Cardiac fibroblast (primary cell): ENCODE data around the gene NOL4L.

Source experiments
- DNase-seq, 2 donors: peaks; one replicate each; pipeline versions ENCODE4 v3.0.0 to v3.0.0-alpha.2; 2010; ENCODE audit warnings: low read depth in 2 of 2
- H3K4me3 ChIP-seq, 2 donors: replicated peaks in 1 of 2; 1 replicate in 1 of 2; 2 replicates in 1 of 2; pipeline ENCODE4 v1.5.1; 2011; ENCODE audit warnings: low read depth in 2 of 2, low read length in 2 of 2, mild to moderate bottlenecking in 2 of 2, moderate library complexity in 1 of 2
- TF ChIP-seq, protein P1 (sequence below): IDR thresholded peaks from one replicate; pipeline ENCODE4 v1.5.1; 2011; ENCODE audit warnings: low read depth, mild to moderate bottlenecking, low read length, inconsistent platforms

Gene NOL4L

DNA sequence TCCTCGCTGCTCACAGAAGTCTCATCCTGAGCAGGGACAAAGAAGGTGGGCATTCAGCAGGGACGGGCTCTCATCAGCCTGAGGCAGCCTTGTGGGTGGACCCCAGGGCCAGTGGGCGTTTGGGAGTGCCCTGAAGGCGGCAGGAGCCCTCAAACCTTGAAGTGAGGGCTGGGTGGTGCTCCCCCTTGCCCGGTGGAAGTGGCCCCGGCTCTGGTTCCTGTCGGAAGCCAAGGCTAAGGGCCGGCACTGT lies 110.5 kb downstream of the NOL4L start:
- DNase-seq: no peak
- peak overlapping the region; percentile 25 to 50 for H3K4me3 ChIP-seq
- TF ChIP-seq, protein P1, sequence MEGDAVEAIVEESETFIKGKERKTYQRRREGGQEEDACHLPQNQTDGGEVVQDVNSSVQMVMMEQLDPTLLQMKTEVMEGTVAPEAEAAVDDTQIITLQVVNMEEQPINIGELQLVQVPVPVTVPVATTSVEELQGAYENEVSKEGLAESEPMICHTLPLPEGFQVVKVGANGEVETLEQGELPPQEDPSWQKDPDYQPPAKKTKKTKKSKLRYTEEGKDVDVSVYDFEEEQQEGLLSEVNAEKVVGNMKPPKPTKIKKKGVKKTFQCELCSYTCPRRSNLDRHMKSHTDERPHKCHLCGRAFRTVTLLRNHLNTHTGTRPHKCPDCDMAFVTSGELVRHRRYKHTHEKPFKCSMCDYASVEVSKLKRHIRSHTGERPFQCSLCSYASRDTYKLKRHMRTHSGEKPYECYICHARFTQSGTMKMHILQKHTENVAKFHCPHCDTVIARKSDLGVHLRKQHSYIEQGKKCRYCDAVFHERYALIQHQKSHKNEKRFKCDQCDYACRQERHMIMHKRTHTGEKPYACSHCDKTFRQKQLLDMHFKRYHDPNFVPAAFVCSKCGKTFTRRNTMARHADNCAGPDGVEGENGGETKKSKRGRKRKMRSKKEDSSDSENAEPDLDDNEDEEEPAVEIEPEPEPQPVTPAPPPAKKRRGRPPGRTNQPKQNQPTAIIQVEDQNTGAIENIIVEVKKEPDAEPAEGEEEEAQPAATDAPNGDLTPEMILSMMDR: no peak

DNA sequence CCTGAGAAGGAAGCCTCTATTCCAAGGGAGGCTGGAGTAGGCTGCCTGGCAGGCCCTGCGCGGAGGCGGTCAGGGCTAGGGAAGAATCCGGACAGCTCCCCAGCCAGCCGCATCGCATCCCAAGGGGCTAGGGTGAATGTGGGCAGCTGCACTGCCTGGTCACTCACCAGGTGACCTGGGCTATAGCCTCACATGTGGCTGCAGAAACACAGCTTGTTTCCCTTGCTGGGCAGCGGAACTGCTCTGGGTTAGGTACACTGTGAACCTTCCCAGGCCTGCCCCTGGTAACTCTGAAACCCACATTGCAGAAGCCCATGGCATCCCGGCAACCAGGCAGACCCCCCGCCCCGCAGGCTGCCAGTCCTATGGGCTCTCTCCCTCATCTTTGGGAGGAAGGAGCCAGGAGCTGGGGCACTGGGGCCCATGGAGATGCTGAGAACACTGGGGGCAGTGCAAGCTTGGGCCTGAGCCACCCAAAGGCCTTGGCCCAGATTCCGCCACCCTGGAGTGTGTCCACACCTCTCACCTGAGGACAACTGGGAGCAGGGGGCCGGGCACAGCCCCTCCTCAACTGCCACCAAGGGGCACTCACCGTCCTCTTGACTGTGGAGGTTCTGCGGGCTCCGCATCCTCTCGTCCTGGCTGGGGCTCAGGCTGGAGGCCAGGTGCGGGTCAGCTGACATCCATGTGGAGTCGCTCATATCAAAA lies 111.0 kb downstream of the NOL4L start:
- H3K4me3 ChIP-seq: peak overlapping the region; percentile 25 to 50
- DNase-seq: peak in 1 of 2 donors; percentile 15
- TF ChIP-seq, protein P1: no peak

DNA sequence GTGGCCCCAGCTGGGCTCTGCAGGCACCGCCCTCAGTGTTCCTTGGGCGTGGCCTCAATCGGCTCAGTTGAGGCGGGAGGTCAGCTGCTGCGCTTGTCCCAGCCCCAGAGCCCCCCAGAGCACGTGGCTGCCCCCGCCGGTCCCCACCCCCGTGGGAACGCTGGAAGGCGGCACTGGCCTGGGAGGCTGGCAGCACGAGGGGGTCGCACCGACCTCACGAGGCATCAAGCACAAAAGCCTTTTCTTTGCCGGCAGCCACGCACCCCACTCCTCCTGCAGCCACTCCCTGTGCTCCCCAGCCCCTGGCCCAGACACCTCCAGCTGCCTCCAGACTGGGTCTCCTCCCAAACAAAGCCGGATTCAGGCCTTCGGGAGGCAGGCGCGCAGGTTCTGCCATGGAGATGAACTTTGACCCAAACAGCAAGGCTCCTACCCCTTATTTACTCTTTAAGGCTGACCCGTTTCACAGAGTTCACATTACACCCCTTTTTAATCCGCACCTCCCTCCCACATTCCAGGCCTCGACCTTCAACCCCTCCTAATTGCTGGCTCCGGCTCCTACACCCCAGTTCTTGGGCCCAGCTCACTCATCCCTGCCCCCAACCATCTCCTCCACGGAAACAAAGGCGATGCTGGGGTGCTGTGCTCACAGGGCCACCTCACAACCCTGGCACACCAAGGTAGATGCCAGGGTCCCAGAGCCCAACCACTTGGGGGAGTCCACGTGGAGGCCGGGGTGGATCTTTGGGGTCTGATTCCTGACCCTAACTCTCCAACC lies 111.7 kb downstream of the NOL4L start:
- DNase-seq: no peak
- TF ChIP-seq, protein P1: no peak
- peak overlapping the region in 1 of 2 donors; percentile 50 for H3K4me3 ChIP-seq

DNA sequence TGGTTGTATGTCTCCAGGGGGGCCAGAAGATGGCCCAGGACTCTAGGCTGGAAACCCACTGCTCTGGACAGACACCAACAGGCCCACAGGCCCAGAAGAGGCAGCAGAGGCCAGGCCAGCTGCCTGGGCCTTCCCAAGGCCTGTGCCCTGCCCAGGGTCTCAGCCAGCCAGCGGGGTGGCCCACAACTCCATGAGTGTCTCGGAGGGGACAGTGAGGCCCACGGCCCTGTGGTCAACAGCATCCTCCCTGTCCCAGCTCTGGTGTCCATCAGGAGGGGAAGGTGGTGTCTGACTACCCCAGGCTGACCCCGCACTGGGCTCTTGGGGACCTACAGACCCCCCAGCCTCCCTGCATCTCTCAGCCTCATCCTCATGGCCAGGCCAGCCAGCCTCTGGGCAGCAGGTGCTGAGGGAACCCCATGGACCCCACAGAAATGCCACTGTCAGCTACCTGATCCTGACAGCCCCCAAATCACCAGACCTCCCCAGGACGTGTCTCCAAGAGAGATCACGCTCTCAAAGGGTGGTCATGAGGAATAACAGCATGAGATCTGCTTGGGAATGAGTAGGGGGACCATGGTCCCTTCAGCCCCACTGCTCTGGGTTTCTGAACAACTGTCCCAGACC lies 112.4 kb downstream of the NOL4L start:
- DNase-seq: no peak

DNA sequence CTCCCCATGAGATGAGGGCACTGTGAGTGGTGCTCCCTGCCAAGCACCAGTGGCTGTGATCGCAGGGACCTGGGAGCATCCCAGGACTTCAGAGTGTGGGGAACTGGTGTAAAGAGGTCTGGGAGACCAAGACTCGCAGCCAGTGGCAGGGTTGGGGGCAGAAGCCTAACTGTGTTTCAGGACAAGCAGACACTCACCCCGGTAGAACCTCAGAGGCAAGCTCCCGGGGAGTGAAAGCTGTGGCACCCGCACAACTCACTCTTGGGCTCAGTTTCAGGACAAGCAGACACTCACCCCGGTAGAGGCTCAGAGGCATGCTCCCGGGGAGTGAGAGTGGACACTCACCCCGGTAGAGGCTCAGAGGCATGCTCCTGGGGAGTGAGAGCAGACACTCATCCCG lies 114.2 kb downstream of the NOL4L start:
- H3K4me3 ChIP-seq: no peak overlapping the region
- TF ChIP-seq, protein P1: no peak
- DNase-seq: no peak

More for the DNA sequence above, 112.4 kb downstream of the NOL4L start:
- H3K4me3 ChIP-seq: no peak overlapping the region
- TF ChIP-seq, protein P1: no peak

DNA sequence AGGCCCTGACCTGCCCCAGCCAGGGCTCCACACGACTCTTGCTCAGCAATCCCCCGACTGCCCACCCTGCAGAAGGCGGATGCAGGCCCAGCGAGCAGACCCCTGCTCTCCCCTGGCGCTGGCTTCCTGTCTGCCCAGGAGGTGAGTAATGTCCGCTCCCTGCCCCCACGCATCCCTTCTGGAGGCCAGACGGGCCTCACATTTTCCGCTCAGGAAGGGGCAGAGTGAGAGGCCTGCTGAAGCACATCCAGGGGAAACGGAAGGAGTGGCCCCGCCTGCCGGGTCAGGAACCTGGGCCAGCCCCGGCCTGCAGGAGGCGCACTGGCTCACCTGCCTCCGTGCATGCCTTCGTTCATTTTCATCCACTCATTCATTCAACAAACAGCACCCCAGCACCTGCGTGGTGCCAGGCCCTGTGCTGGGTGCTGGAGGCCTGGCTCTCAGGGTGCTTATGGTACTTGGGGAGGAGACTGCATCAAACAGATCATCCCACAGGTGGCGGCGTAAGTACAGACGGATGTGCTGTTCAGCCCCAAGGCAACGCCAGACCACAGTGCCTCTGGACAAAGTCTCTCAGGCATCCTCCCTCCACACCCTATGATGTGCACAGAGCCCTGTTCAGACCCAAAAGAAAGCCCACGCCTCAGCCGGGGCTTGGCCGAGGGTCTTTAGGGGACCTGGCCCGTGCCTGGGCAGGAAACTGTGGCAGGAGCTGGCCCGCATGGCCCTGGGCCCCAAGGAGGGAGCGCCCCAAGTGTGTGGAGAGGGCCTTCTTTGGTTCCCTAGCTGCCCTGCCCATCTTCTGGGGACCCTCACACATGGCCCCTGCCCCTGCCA lies 114.9 kb downstream of the NOL4L start:
- TF ChIP-seq, protein P1: peak; percentile 40
- peak; percentile 62 to 86 for DNase-seq
- no peak overlapping the region for H3K4me3 ChIP-seq
